Left ventricle myocardium inferior (tissue), 1 donor: Measurements from ENCODE around the gene FBXO33. TPM values are rescaled to one million over a fixed set of nuclear protein-coding genes. Genes with fewer than 3 reads are reported as not detected.

Experiments used
- DNase-seq: peaks from one replicate; pipeline ENCODE4 v3.0.0-alpha.2; 2020
- H3K27ac ChIP-seq: fragments of 200-600 bp; replicated peaks from 2 replicates; pipeline ENCODE4 v1.8.0; 2021
- H3K27me3 ChIP-seq: fragments of 200-600 bp; 2 replicates; pipeline ENCODE4 v1.8.0; 2021; ENCODE audit warnings: low read depth
- H3K36me3 ChIP-seq: fragments of 200-600 bp; 2 replicates; pipeline ENCODE4 v1.8.0; 2021
- H3K4me1 ChIP-seq: fragments of 200-600 bp; 2 replicates; pipeline ENCODE4 v1.8.0; 2021
- H3K4me3 ChIP-seq: fragments of 200-600 bp; 2 replicates; pipeline ENCODE4 v1.8.0; 2021; ENCODE audit warnings: mild to moderate bottlenecking, moderate library complexity
- H3K9me3 ChIP-seq: fragments of 200-600 bp; replicated peaks from 2 replicates; pipeline ENCODE4 v1.8.0; 2021
- CTCF ChIP-seq: fragments of 200-600 bp; IDR thresholded peaks from 2 replicates; pipeline ENCODE4 v1.8.0; 2021; ENCODE audit warnings: antibody characterized with exemption, mild to moderate bottlenecking, borderline replicate concordance
- intact Hi-C: fragments of 100-400 bp; cut with micrococcal nuclease; formaldehyde crosslinking; loops from one replicate; pipeline ENCODE4 v1.11.0; 2022
- total RNA-seq: library from RNA; stranded (reverse); fragmentation: NEBNext Ultra II Directional; extraction: Animal tissue kit (Norgen Biotek cat#: 25700); gene quantifications from one replicate; pipeline ENCODE4 v1.2.1, GENCODE V29; 2021
- donor health status: DM: no; HTN: yes; CAD: no; lungs with severe emphysema.

Gene FBXO33
- total RNA-seq, 1 donor from 2014 or later = 4.8 TPM

- Histone ChIP-seq H3K9me3 (peaks cover under 1% of the 10 kb centered on the region), H3K27me3 (no peaks in the 10 kb centered on the region), H3K27ac (no peak overlapping the region), H3K4me3 (no peak overlapping the region), H3K36me3 (no peaks in the 10 kb centered on the region), H3K4me1 (peaks cover 57% of the 10 kb centered on the region)
- TF ChIP-seq CTCF = no peak
- intact Hi-C loops = no loop called here
- DNase-seq = no peak
Observed at GRCh38 chr14:39422243-39422642, 10.0 kb downstream of the FBXO33 start.

- H3K27me3 ChIP-seq = no peaks in the 10 kb centered on the region
- H3K27ac ChIP-seq = no peak overlapping the region
- peaks cover 31% of the 10 kb centered on the region for H3K4me1 ChIP-seq
- intact Hi-C loops = no loop called here
- H3K36me3 ChIP-seq = peaks cover 16% of the 10 kb centered on the region
- TF ChIP-seq CTCF = no peak
- H3K4me3 ChIP-seq = no peak overlapping the region
- no peak for DNase-seq
- peaks cover 21% of the 10 kb centered on the region for H3K9me3 ChIP-seq
Observed at GRCh38 chr14:39419272-39419671, 13.0 kb downstream of the FBXO33 start.

GRCh38 chr14:39417014-39417413 is 15.2 kb downstream of the FBXO33 start:
- H3K36me3 ChIP-seq = peaks cover 24% of the 10 kb centered on the region
- H3K4me1 ChIP-seq = peaks cover 8% of the 10 kb centered on the region
- H3K4me3 ChIP-seq = no peak overlapping the region
- peak; percentile 56 for TF ChIP-seq CTCF
- peaks cover 32% of the 10 kb centered on the region for H3K9me3 ChIP-seq
- no peak overlapping the region for H3K27ac ChIP-seq
- H3K27me3 ChIP-seq = no peaks in the 10 kb centered on the region
- no peak for DNase-seq
- intact Hi-C loops = no loop called here

GRCh38 chr14:39416072-39416471 is 16.2 kb downstream of the FBXO33 start:
- intact Hi-C loops = no loop called here
- DNase-seq = no peak
- Histone ChIP-seq H3K9me3 (peaks cover 32% of the 10 kb centered on the region), H3K27me3 (no peaks in the 10 kb centered on the region), H3K36me3 (peaks cover 24% of the 10 kb centered on the region), H3K4me1 (peaks cover 5% of the 10 kb centered on the region), H3K4me3 (no peak overlapping the region), H3K27ac (no peak overlapping the region)
- no peak for TF ChIP-seq CTCF

GRCh38 chr14:39406560-39406959 is 25.7 kb downstream of the FBXO33 start:
- DNase-seq = no peak
- Histone ChIP-seq H3K36me3 (peaks cover 2% of the 10 kb centered on the region), H3K9me3 (peaks cover 12% of the 10 kb centered on the region), H3K4me1 (no peaks in the 10 kb centered on the region), H3K27ac (no peak overlapping the region), H3K27me3 (no peaks in the 10 kb centered on the region), H3K4me3 (no peak overlapping the region)
- TF ChIP-seq CTCF = no peak
- intact Hi-C loops = no loop called here

- no peaks in the 10 kb centered on the region for H3K9me3 ChIP-seq
- peaks cover 40% of the 10 kb centered on the region for H3K36me3 ChIP-seq
- no peak for DNase-seq
- no peak overlapping the region for H3K4me3 ChIP-seq
- no peak for TF ChIP-seq CTCF
- peaks cover 12% of the 10 kb centered on the region for H3K4me1 ChIP-seq
- intact Hi-C loops = no loop called here
- no peaks in the 10 kb centered on the region for H3K27me3 ChIP-seq
- H3K27ac ChIP-seq = no peak overlapping the region
Observed at GRCh38 chr14:39398382-39398781, 33.9 kb downstream of the FBXO33 start.
